GM12878 (cell line): ENCODE measurements around the gene IRF4. TPM values are rescaled to one million over a fixed set of nuclear protein-coding genes. Genes with fewer than 3 reads are reported as not detected.
A peak's percentile ranks its signal among the peaks of the same experiment; 100 is the strongest.

Experiments used
- ATAC-seq: fragments of 200-7000 bp; cut with Tn5 transposase; 3 replicates; pipeline ENCODE4 v1.9.1; 2020; ENCODE audit warnings: mild to moderate bottlenecking, moderate library complexity
- BruUV-seq: library from RNA; stranded (reverse); fragments of 400-500 nt; replicated peaks from 2 replicates; lab custom pipeline; 2021; lab: Mats Ljungman, UMichigan
- CTCF ChIA-PET: fragments of 300-600 bp; sonication (Branson Sonifier 250); formaldehyde crosslinking; extraction: SDS; loops from one replicate; lab custom pipeline; 2021; ENCODE audit warnings: inconsistent platforms; lab: Yijun Ruan, JAX
- POLR2A ChIA-PET: fragments of 350-600 bp; formaldehyde crosslinking; extraction: SDS; loops from one replicate; lab custom pipeline; 2021; ENCODE audit warnings: inconsistent platforms; lab: Charles Lee
- RAD21 ChIA-PET: fragments of 300-600 bp; sonication (Branson Sonifier 250); formaldehyde crosslinking; loops from one replicate; lab custom pipeline; 2023; ENCODE audit warnings: antibody characterized with exemption; ENCODE audit not compliant: unreplicated experiment; lab: Charles Lee
- SMC1A ChIA-PET: fragments of 300-600 bp; sonication (Branson Sonifier 250); formaldehyde crosslinking; loops from one replicate; lab custom pipeline; 2023; ENCODE audit not compliant: unreplicated experiment, uncharacterized antibody; lab: Charles Lee
- DNase-seq: peaks from one replicate; pipeline ENCODE4 v3.0.0-alpha.2; 2011; ENCODE audit warnings: low read depth, low spot score
- FAIRE-seq: peaks from 3 replicates; lab custom pipeline; 2011; peaks lifted over from hg19 to GRCh38; lab: Jason Lieb, UNC
- H2AFZ ChIP-seq: 2 replicates; pipeline ENCODE4 v1.6.0; 2011; ENCODE audit warnings: low read depth, low read length, control low read depth; ENCODE audit not compliant: control insufficient read depth
- H3K27ac ChIP-seq: 2 replicates; pipeline ENCODE4 v1.5.1; 2011; ENCODE audit warnings: control low read depth; ENCODE audit not compliant: control insufficient read depth, insufficient read depth
- H3K27me3 ChIP-seq, 2 experiments: replicated peaks in 1 of 2; 2 replicates each; pipeline versions ENCODE4 v1.6.0 to v1.6.1; 2011; ENCODE audit warnings: low read length in 1 of 2; ENCODE audit not compliant: control insufficient read depth in 2 of 2, insufficient read depth in 2 of 2
- H3K36me3 ChIP-seq, 2 experiments: 2 replicates each; pipeline ENCODE4 v1.5.1; 2011; ENCODE audit warnings: low read length in 1 of 2; ENCODE audit not compliant: control insufficient read depth in 2 of 2, insufficient read depth in 2 of 2
- H3K4me1 ChIP-seq: 2 replicates; pipeline ENCODE4 v1.6.1; 2011; ENCODE audit warnings: mild to moderate bottlenecking, low read length, moderate library complexity, mixed read lengths; ENCODE audit not compliant: control insufficient read depth, insufficient read depth
- H3K4me2 ChIP-seq: 2 replicates; pipeline ENCODE4 v1.6.0; 2011; ENCODE audit warnings: control low read depth; ENCODE audit not compliant: control insufficient read depth, insufficient read depth
- H3K4me3 ChIP-seq: fragments of 200-600 bp; sonication (generic); 2 replicates; pipeline ENCODE4 v1.5.1; 2016
- H3K79me2 ChIP-seq: 2 replicates; pipeline ENCODE4 v1.6.0; 2011; ENCODE audit warnings: low read length; ENCODE audit not compliant: control insufficient read depth, insufficient read depth
- H3K9ac ChIP-seq: 2 replicates; pipeline ENCODE4 v1.8.0; 2011; ENCODE audit warnings: low read length, control low read depth, mixed read lengths; ENCODE audit not compliant: control insufficient read depth, insufficient read depth
- H3K9me3 ChIP-seq: replicated peaks from 3 replicates; pipeline ENCODE4 v1.5.1; 2011; ENCODE audit warnings: mild to moderate bottlenecking, low read length; ENCODE audit not compliant: control insufficient read depth, insufficient read depth
- H4K20me1 ChIP-seq: 2 replicates; pipeline ENCODE4 v1.6.0; 2011; ENCODE audit not compliant: control insufficient read depth, insufficient read depth
- BACH1 ChIP-seq: fragments of 450-650 bp; IDR thresholded peaks from 2 replicates; pipeline ENCODE4 v1.6.1; 2017; ENCODE audit warnings: mild to moderate bottlenecking, borderline replicate concordance
- CEBPB ChIP-seq, 2 experiments: fragments of 150-350 bp in 1 of 2; IDR thresholded peaks; 2 replicates each; pipeline ENCODE4 v1.6.1; 2012 to 2014; ENCODE audit warnings: low read depth in 2 of 2, low read length in 2 of 2, borderline replicate concordance in 1 of 2, inconsistent platforms in 1 of 2
- FOXM1 ChIP-seq: IDR thresholded peaks from 2 replicates; pipeline ENCODE4 v1.6.1; 2012; ENCODE audit warnings: low read depth, mild to moderate bottlenecking, inconsistent platforms, low read length, moderate library complexity
- GATAD2B ChIP-seq: fragments of 450-650 bp; conservative IDR thresholded peaks from 2 replicates; pipeline ENCODE4 v1.6.1; 2017; ENCODE audit warnings: low read depth, mild to moderate bottlenecking, moderate library complexity
- JUND ChIP-seq: IDR thresholded peaks from 2 replicates; pipeline ENCODE4 v1.6.1; 2012; ENCODE audit warnings: low read depth, mild to moderate bottlenecking, low read length, improper control_type of control experiment, moderate library complexity
- KLF5 ChIP-seq: fragments of 450-650 bp; IDR thresholded peaks from 2 replicates; pipeline ENCODE4 v1.6.1; 2014; ENCODE audit warnings: mild to moderate bottlenecking; ENCODE audit not compliant: partially characterized antibody
- LARP7 ChIP-seq: fragments of 450-650 bp; IDR thresholded peaks from 2 replicates; pipeline ENCODE4 v1.6.1; 2017; ENCODE audit warnings: mild to moderate bottlenecking
- MAX ChIP-seq: IDR thresholded peaks from 2 replicates; pipeline ENCODE4 v1.6.1; 2012; ENCODE audit warnings: low read depth, low read length, improper control_type of control experiment
- MXI1 ChIP-seq: fragments of 150-350 bp; IDR thresholded peaks from 2 replicates; pipeline ENCODE4 v1.6.1; 2011; ENCODE audit warnings: low read depth, mild to moderate bottlenecking, inconsistent platforms, low read length, improper control_type of control experiment
- NFYA ChIP-seq: IDR thresholded peaks from 2 replicates; pipeline ENCODE4 v1.6.1; 2011; ENCODE audit warnings: low read depth, mild to moderate bottlenecking, low read length, improper control_type of control experiment, borderline replicate concordance
- RUNX3 ChIP-seq: IDR thresholded peaks from 2 replicates; pipeline ENCODE4 v1.6.1; 2012; ENCODE audit warnings: low read length, inconsistent platforms
- SMC3 ChIP-seq: IDR thresholded peaks from 2 replicates; pipeline ENCODE4 v1.6.1; 2011; ENCODE audit warnings: low read length, improper control_type of control experiment, borderline replicate concordance
- SRF ChIP-seq, 2 experiments: IDR thresholded peaks; 2 replicates each; pipeline ENCODE4 v1.6.1; 2011; ENCODE audit warnings: low read depth in 2 of 2, low read length in 2 of 2, mild to moderate bottlenecking in 1 of 2, moderate library complexity in 1 of 2
- ZBED1 ChIP-seq: IDR thresholded peaks from 2 replicates; pipeline ENCODE4 v1.6.1; 2016; ENCODE audit warnings: borderline replicate concordance
- WGBS: methylation state at CpG from one replicate; pipeline ENCODE4 v1.1.6; 2016; ENCODE audit warnings: low lambda C conversion rate; ENCODE audit not compliant: insufficient replicate concordance, insufficient coverage; ENCODE audit errors: missing lambda C conversion rate; 5-methylcytosine and 5-hydroxymethylcytosine counted together
- in situ Hi-C: fragments of 300-500 bp; cut with MboI; formaldehyde crosslinking; loops from 9 replicates; pipeline ENCODE4 v1.14.3; 2018; ENCODE audit warnings: mixed read lengths
- intact Hi-C: fragments of 100-400 bp; cut with micrococcal nuclease; formaldehyde crosslinking; loops from one replicate; pipeline ENCODE4 v1.14.2; 2022; ENCODE audit not compliant: unreplicated experiment
- polyA plus RNA-seq, 11 experiments: library from polyadenylated mRNA; depleted of rRNA in 4 of 11; unstranded in 6 of 11; stranded (reverse) in 5 of 11; fragments of >200 nt; fragmentation: Nextera tagmentation in 4 of 11; fragmentation: Illumina TruSeq in 1 of 11; extraction: Ambion mirVana in 4 of 11; extraction: Trizol in 1 of 11; gene quantifications; 1 replicate in 1 of 11; 2 replicates in 10 of 11; pipeline versions ENCODE4 v1.2.1 to v1.2.3, GENCODE V29; 2011 to 2016; ENCODE audit warnings: inconsistent platforms in 2 of 11, missing spikeins in 2 of 11, low read depth in 1 of 11
- total RNA-seq, 4 experiments: library from RNA; depleted of rRNA in 3 of 4; stranded (reverse); fragments of >200 nt in 3 of 4; fragmentation: Illumina TruSeq in 1 of 4; extraction: Trizol in 1 of 4; gene quantifications; 2 replicates each; pipeline versions ENCODE4 v1.2.1 to v1.2.3, GENCODE V29; 2013 to 2021
- TF ChIP-seq, protein P1 (sequence below): fragments of 150-350 bp; IDR thresholded peaks from 2 replicates; pipeline ENCODE4 v1.6.1; 2016; ENCODE audit warnings: low read depth, low read length
- TF ChIP-seq, protein P2 (sequence below): fragments of 450-650 bp; formaldehyde crosslinking; IDR thresholded peaks from 2 replicates; pipeline ENCODE4 v1.5.0; 2022; ENCODE audit warnings: mild to moderate bottlenecking, missing genetic modification characterization

IRF4 gene
- total and polyA plus RNA-seq, 10 of the 15 experiments (the other 5 are each of a cell fraction or from before 2014, with no cell fraction given) = 50.0 to 495 (median 257) TPM

- Histone ChIP-seq H3K4me1 (peaks cover 25% of the 10 kb centered on the region), H3K9ac (peak overlapping the region; percentile 6; the same call in 1 of the 2 replicates), H3K36me3 (peaks cover 54 to 64% of the 10 kb centered on the region in 2 experiments), H4K20me1 (peaks cover 28% of the 10 kb centered on the region), H3K9me3 (no peaks in the 10 kb centered on the region), H3K4me2 (peak overlapping the region; percentile 57), H3K27ac (no peak overlapping the region), H3K27me3 (no peaks in the 10 kb centered on the region), H3K79me2 (peaks cover 83% of the 10 kb centered on the region), H2AFZ (no peak overlapping the region), H3K4me3 (peak overlapping the region; percentile 59)
- 83% methylated on average over 27 of the region's 27 CpGs for WGBS
- ATAC-seq (peak; percentile 0; the same call in 2 of the 3 replicates), FAIRE-seq (no peak), DNase-seq (no peak)
- BruUV-seq = no TSS peak
- ChIA-PET CTCF (interaction anchor here (0.6 to 2.1 kb wide), 3 partner anchors 9 to 174 kb away, joined by 3 to 13 read pairs (median 3); no protein-coding TSS in a partner anchor), RAD21 (interaction anchor here (0.8 to 2.4 kb wide), 6 partner anchors 10 to 213 kb away, joined by 3 to 7 read pairs (median 4); partner anchors contain the start of gene IRF4), POLR2A (interaction anchor here (0.6 to 1.4 kb wide), 4 partner anchors 10 to 211 kb away, joined by 3 to 4 read pairs (median 3); partner anchors contain the start of gene IRF4), SMC1A (interaction anchor here (0.8 to 3.2 kb wide), 6 partner anchors 11 to 175 kb away, joined by 3 to 11 read pairs (median 4); no protein-coding TSS in a partner anchor)
- in situ Hi-C loops = no loop called here
- intact Hi-C loops = no loop called here
- TF ChIP-seq CEBPB (IDR thresholded peaks at IDR 0.05; ENCODE audit: borderline replicate concordance in 1 of 2, low read depth in 2 of 2, low read length in 2 of 2) (no peak), ZBED1 (peak; percentile 74; the same call in 1 of the 2 replicates), SMC3 (no peak), KLF5 (no peak), MAX (no peak), LARP7 (0 out of 2 replicates have a peak, but pooled peaks have one; percentile 27), NFYA (no peak), GATAD2B (0 out of 2 replicates have a peak, but pooled peaks have one; percentile 45), RUNX3 (peak; percentile 20; the same call in 1 of the 2 replicates), BACH1 (peak; percentile 78), MXI1 (peak; percentile 63; the same call in 1 of the 2 replicates), JUND (no peak), FOXM1 (peak; percentile 40; the same call in 1 of the 2 replicates), SRF (IDR thresholded peaks at IDR 0.05; ENCODE audit: low read depth in 2 of 2, low read length in 2 of 2) (no peak)
- TF ChIP-seq, protein P1, sequence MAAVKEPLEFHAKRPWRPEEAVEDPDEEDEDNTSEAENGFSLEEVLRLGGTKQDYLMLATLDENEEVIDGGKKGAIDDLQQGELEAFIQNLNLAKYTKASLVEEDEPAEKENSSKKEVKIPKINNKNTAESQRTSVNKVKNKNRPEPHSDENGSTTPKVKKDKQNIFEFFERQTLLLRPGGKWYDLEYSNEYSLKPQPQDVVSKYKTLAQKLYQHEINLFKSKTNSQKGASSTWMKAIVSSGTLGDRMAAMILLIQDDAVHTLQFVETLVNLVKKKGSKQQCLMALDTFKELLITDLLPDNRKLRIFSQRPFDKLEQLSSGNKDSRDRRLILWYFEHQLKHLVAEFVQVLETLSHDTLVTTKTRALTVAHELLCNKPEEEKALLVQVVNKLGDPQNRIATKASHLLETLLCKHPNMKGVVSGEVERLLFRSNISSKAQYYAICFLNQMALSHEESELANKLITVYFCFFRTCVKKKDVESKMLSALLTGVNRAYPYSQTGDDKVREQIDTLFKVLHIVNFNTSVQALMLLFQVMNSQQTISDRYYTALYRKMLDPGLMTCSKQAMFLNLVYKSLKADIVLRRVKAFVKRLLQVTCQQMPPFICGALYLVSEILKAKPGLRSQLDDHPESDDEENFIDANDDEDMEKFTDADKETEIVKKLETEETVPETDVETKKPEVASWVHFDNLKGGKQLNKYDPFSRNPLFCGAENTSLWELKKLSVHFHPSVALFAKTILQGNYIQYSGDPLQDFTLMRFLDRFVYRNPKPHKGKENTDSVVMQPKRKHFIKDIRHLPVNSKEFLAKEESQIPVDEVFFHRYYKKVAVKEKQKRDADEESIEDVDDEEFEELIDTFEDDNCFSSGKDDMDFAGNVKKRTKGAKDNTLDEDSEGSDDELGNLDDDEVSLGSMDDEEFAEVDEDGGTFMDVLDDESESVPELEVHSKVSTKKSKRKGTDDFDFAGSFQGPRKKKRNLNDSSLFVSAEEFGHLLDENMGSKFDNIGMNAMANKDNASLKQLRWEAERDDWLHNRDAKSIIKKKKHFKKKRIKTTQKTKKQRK = no peak
- TF ChIP-seq, protein P2, sequence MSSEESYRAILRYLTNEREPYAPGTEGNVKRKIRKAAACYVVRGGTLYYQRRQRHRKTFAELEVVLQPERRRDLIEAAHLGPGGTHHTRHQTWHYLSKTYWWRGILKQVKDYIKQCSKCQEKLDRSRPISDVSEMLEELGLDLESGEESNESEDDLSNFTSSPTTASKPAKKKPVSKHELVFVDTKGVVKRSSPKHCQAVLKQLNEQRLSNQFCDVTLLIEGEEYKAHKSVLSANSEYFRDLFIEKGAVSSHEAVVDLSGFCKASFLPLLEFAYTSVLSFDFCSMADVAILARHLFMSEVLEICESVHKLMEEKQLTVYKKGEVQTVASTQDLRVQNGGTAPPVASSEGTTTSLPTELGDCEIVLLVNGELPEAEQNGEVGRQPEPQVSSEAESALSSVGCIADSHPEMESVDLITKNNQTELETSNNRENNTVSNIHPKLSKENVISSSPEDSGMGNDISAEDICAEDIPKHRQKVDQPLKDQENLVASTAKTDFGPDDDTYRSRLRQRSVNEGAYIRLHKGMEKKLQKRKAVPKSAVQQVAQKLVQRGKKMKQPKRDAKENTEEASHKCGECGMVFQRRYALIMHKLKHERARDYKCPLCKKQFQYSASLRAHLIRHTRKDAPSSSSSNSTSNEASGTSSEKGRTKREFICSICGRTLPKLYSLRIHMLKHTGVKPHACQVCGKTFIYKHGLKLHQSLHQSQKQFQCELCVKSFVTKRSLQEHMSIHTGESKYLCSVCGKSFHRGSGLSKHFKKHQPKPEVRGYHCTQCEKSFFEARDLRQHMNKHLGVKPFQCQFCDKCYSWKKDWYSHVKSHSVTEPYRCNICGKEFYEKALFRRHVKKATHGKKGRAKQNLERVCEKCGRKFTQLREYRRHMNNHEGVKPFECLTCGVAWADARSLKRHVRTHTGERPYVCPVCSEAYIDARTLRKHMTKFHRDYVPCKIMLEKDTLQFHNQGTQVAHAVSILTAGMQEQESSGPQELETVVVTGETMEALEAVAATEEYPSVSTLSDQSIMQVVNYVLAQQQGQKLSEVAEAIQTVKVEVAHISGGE (CRISPR knock-in tag) = peak; percentile 45
Measured at GRCh38 chr6:401239-401993, 9.9 kb downstream of the IRF4 start.
